HCT116 (cell line): ENCODE results near the gene RAI1. TPM values are rescaled to one million over a fixed set of nuclear protein-coding genes. Genes with fewer than 3 reads are reported as not detected.

Experiments used
- ATAC-seq: fragments of 200-7000 bp; cut with Tn5 transposase; 2 replicates; pipeline ENCODE4 v1.9.1; 2020; ENCODE audit warnings: mild to moderate bottlenecking, moderate library complexity
- BruUV-seq: library from RNA; stranded (reverse); fragments of 400-500 nt; replicated peaks from 2 replicates; lab custom pipeline; 2021; lab: Mats Ljungman, UMichigan
- CTCF ChIA-PET: fragments of 300-600 bp; sonication (Branson Sonifier 250); formaldehyde crosslinking; loops from one replicate; lab custom pipeline; 2021; ENCODE audit warnings: antibody characterized with exemption; lab: Charles Lee
- POLR2A ChIA-PET: fragments of 300-600, 350-600 bp; sonication (Branson Sonifier 250); formaldehyde crosslinking; loops from one replicate; lab custom pipeline; 2021; ENCODE audit warnings: antibody characterized with exemption; lab: Charles Lee
- RAD21 ChIA-PET, 2 experiments: fragments of 300-600 bp; sonication (Branson Sonifier 250); formaldehyde crosslinking; loops; one replicate each; lab custom pipeline; 2023; ENCODE audit warnings: low total read pairs in 2 of 2; ENCODE audit not compliant: uncharacterized antibody in 2 of 2, unreplicated experiment in 2 of 2, low non-redundant PET in 1 of 2; lab: Charles Lee
- DNase-seq: peaks from one replicate; pipeline ENCODE4 v3.0.0-alpha.2; 2010; ENCODE audit warnings: low read depth, low spot score
- H2AFZ ChIP-seq: fragments of 200-600 bp; shearing (Covaris generic), sonication (generic); 2 replicates; pipeline ENCODE4 v1.6.1; 2017; ENCODE audit warnings: low read depth, mixed run types, mixed read lengths, antibody characterized with exemption, low read length; ENCODE audit not compliant: poor library complexity, severe bottlenecking
- H3K27ac ChIP-seq: 2 replicates; pipeline ENCODE4 v1.5.1; 2012; ENCODE audit warnings: low read depth, low read length
- H3K27me3 ChIP-seq: fragments of 200-600 bp; sonication (generic); 2 replicates; pipeline ENCODE4 v1.6.1; 2016; ENCODE audit warnings: mixed run types, low read length, mixed read lengths; ENCODE audit not compliant: insufficient read depth
- H3K36me3 ChIP-seq, 2 experiments: fragments of 200-500 bp in 1 of 2; fragments of 200-600 bp in 1 of 2; sonication (Bioruptor generic) in 1 of 2; sonication (generic) in 1 of 2; 2 replicates each; pipeline versions ENCODE4 v1.5.1 to v1.6.1; 2014 to 2016; ENCODE audit warnings: low read length in 2 of 2, inconsistent platforms in 1 of 2, mixed read lengths in 1 of 2, mixed run types in 1 of 2; ENCODE audit not compliant: insufficient read depth in 2 of 2, control insufficient read depth in 1 of 2
- H3K4me1 ChIP-seq, 2 experiments: fragments of 200-600 bp in 1 of 2; sonication (generic) in 1 of 2; 2 replicates each; pipeline versions ENCODE4 v1.5.1 to v1.6.1; 2012 to 2017; ENCODE audit warnings: low read length in 2 of 2, inconsistent platforms in 1 of 2, mild to moderate bottlenecking in 1 of 2, mixed read lengths in 1 of 2, mixed run types in 1 of 2, moderate library complexity in 1 of 2; ENCODE audit not compliant: insufficient read depth in 2 of 2, control insufficient read depth in 1 of 2
- H3K4me2 ChIP-seq: fragments of 200-600 bp; sonication (generic); 2 replicates; pipeline ENCODE4 v1.6.1; 2017; ENCODE audit warnings: mixed run types, low read length, mixed read lengths
- H3K4me3 ChIP-seq, 2 experiments: fragments of 200-600 bp in 1 of 2; sonication (generic) in 1 of 2; replicated peaks in 1 of 2; 2 replicates each; pipeline ENCODE4 v1.5.1; 2011 to 2016; ENCODE audit warnings: low read length in 2 of 2, control low read depth in 1 of 2, low read depth in 1 of 2, mild to moderate bottlenecking in 1 of 2, mixed read lengths in 1 of 2, mixed run types in 1 of 2
- H3K79me2 ChIP-seq: fragments of 200-600 bp; sonication (generic); 2 replicates; pipeline ENCODE4 v1.6.1; 2017; ENCODE audit warnings: mild to moderate bottlenecking, mixed run types, low read length, moderate library complexity, mixed read lengths; ENCODE audit not compliant: insufficient read depth
- H3K9ac ChIP-seq: fragments of 200-600 bp; sonication (generic); 2 replicates; pipeline ENCODE4 v1.6.1; 2016; ENCODE audit warnings: low read length, mixed read lengths
- H3K9me2 ChIP-seq: fragments of 200-600 bp; sonication (generic), shearing (Covaris generic); 2 replicates; pipeline ENCODE4 v1.6.1; 2017; ENCODE audit warnings: mixed run types, mild to moderate bottlenecking, moderate library complexity; ENCODE audit not compliant: insufficient read depth
- H3K9me3 ChIP-seq, 2 experiments: fragments of 200-500 bp in 1 of 2; fragments of 200-600 bp in 1 of 2; sonication (Bioruptor generic) in 1 of 2; sonication (generic) in 1 of 2; 2 replicates each; pipeline ENCODE4 v1.6.1; 2014 to 2017; ENCODE audit warnings: low read length in 2 of 2, mixed read lengths in 2 of 2, inconsistent platforms in 1 of 2, low read depth in 1 of 2, mild to moderate bottlenecking in 1 of 2, mixed run types in 1 of 2, moderate library complexity in 1 of 2; ENCODE audit not compliant: control insufficient read depth in 1 of 2, insufficient read depth in 1 of 2
- H4K20me1 ChIP-seq: fragments of 200-600 bp; sonication (generic), shearing (Covaris generic); 2 replicates; pipeline ENCODE4 v1.6.1; 2017; ENCODE audit warnings: mixed run types, mild to moderate bottlenecking, moderate library complexity; ENCODE audit not compliant: insufficient read depth
- CBX3 ChIP-seq: IDR thresholded peaks from 2 replicates; pipeline ENCODE4 v1.6.1; 2012; ENCODE audit warnings: low read depth
- CEBPB ChIP-seq: IDR thresholded peaks from 2 replicates; pipeline ENCODE4 v1.6.1; 2012; ENCODE audit warnings: low read depth
- EGR1 ChIP-seq: IDR thresholded peaks from 2 replicates; pipeline ENCODE4 v1.6.1; 2012; ENCODE audit warnings: low read depth
- ELF1 ChIP-seq: IDR thresholded peaks from 2 replicates; pipeline ENCODE4 v1.6.1; 2012; ENCODE audit warnings: low read depth, borderline replicate concordance
- EZH2 ChIP-seq: fragments of 200-600 bp; sonication (generic); IDR thresholded peaks from 2 replicates; pipeline ENCODE4 v1.6.1; 2017; ENCODE audit warnings: antibody characterized with exemption, mixed run types
- FOSL1 ChIP-seq: IDR thresholded peaks from 2 replicates; pipeline ENCODE4 v1.6.1; 2012; ENCODE audit warnings: low read depth
- JUND ChIP-seq: IDR thresholded peaks from 2 replicates; pipeline ENCODE4 v1.6.1; 2012
- MAX ChIP-seq: IDR thresholded peaks from 2 replicates; pipeline ENCODE4 v1.6.1; 2012
- POLR2A ChIP-seq: IDR thresholded peaks from 2 replicates; pipeline ENCODE4 v1.7.0; 2011; ENCODE audit warnings: borderline replicate concordance; ENCODE audit not compliant: insufficient read depth, insufficient read length; ENCODE audit errors: extremely low read depth
- POLR2AphosphoS5 ChIP-seq: IDR thresholded peaks from 2 replicates; pipeline ENCODE4 v1.6.1; 2011; ENCODE audit warnings: mild to moderate bottlenecking, low read depth, low read length, moderate library complexity
- RAD21 ChIP-seq: IDR thresholded peaks from 2 replicates; pipeline ENCODE4 v1.6.1; 2012; ENCODE audit warnings: low read depth, mild to moderate bottlenecking
- SIN3A ChIP-seq: IDR thresholded peaks from 2 replicates; pipeline ENCODE4 v1.6.1; 2012; ENCODE audit warnings: low read depth
- SP1 ChIP-seq: IDR thresholded peaks from 2 replicates; pipeline ENCODE4 v1.6.1; 2012; ENCODE audit warnings: low read depth
- SRF ChIP-seq: IDR thresholded peaks from 2 replicates; pipeline ENCODE4 v1.6.1; 2012; ENCODE audit warnings: low read depth
- TCF7L2 ChIP-seq: IDR thresholded peaks from 2 replicates; pipeline ENCODE4 v1.7.0; 2011; ENCODE audit warnings: borderline replicate concordance, inconsistent platforms; ENCODE audit not compliant: insufficient read depth, insufficient read length; ENCODE audit errors: extremely low read depth
- ZBTB33 ChIP-seq: IDR thresholded peaks from 2 replicates; pipeline ENCODE4 v1.6.1; 2011; ENCODE audit warnings: mild to moderate bottlenecking, low read length, moderate library complexity; ENCODE audit not compliant: insufficient replicate concordance; ENCODE audit errors: extremely low read depth
- ZFX ChIP-seq: fragments of 450-650 bp; IDR thresholded peaks from 2 replicates; pipeline ENCODE4 v1.6.1; 2017
- ZNF274 ChIP-seq: fragments of 200-500 bp; sonication (Bioruptor generic); IDR thresholded peaks from 2 replicates; pipeline ENCODE4 v1.6.1; 2014; ENCODE audit warnings: mild to moderate bottlenecking, low read depth, low read length, inconsistent platforms
- intact Hi-C: fragments of 100-400 bp; cut with micrococcal nuclease; formaldehyde crosslinking; loops from 2 replicates; pipeline ENCODE4 v1.10.0; 2022
- total RNA-seq: library from RNA; stranded (reverse); gene quantifications from one replicate; pipeline ENCODE4 v1.2.1, GENCODE V29; 2021; ENCODE audit not compliant: unreplicated experiment

The RAI1 gene
- total RNA-seq, 1 experiment from 2014 or later, result 38.5 TPM

- Histone ChIP-seq H2AFZ (no peak overlapping the region), H4K20me1 (no peaks in the 10 kb centered on the region), H3K79me2 (no peaks in the 10 kb centered on the region), H3K4me1 (peaks cover 0 to 5% of the 10 kb centered on the region in 2 experiments; a peak in 1 of 4 replicates), H3K36me3 (no peaks in the 10 kb centered on the region), H3K27ac (no peak overlapping the region), H3K4me2 (no peak overlapping the region), H3K9me2 (no peaks in the 10 kb centered on the region), H3K4me3 (no peak overlapping the region), H3K27me3 (no peaks in the 10 kb centered on the region), H3K9ac (no peak overlapping the region), H3K9me3 (peaks cover 0 to 9% of the 10 kb centered on the region in 2 experiments; a peak in 1 of 4 replicates)
- POLR2A ChIA-PET, result no interaction called here
- DNase-seq (no peak), ATAC-seq (no peak)
- RAD21 ChIA-PET, result no interaction called here
- CTCF ChIA-PET, result no interaction called here
- TF ChIP-seq EZH2, result no peak
- no peak for TF ChIP-seq ZBTB33
- TF ChIP-seq FOSL1, result no peak
- TF ChIP-seq POLR2AphosphoS5, result no peak
- TF ChIP-seq SRF, result no peak
- TF ChIP-seq SIN3A, result no peak
- TF ChIP-seq SP1, result no peak
- TF ChIP-seq MAX, result no peak
- TF ChIP-seq CEBPB, result no peak
- TF ChIP-seq RAD21, result no peak
- no peak for TF ChIP-seq EGR1
- no peak for TF ChIP-seq ZFX
- TF ChIP-seq ZNF274, result no peak
- TF ChIP-seq CBX3, result no peak
- no peak for TF ChIP-seq TCF7L2
- TF ChIP-seq ELF1, result no peak
- no peak for TF ChIP-seq JUND
- no peak for TF ChIP-seq POLR2A
- intact Hi-C loops, result loop anchor here (10.0 kb wide), 1 partner anchor 641 kb away; no protein-coding TSS in a partner anchor
- no TSS peak for BruUV-seq
Measured at GRCh38 chr17:17645961-17646360, 35.3 kb upstream of the RAI1 start.
